Forelimb muscle (tissue), 1 donor: Measurements from ENCODE around the gene CDKAL1. TPM values are rescaled to one million over a fixed set of nuclear protein-coding genes. Genes with fewer than 3 reads are reported as not detected.
"Not testable (repeated sequence)": the region's sequence is repeated elsewhere in the genome, so short reads cannot be mapped to it uniquely, and the experiment has no call there.

ENCODE experiments used
- DNase-seq: peaks from one replicate; pipeline ENCODE4 v3.0.0-alpha.2; 2013; ENCODE audit warnings: low read depth
- polyA plus RNA-seq: library from polyadenylated mRNA; unstranded; fragments of 120-200 nt; gene quantifications from one replicate; pipeline ENCODE4 v1.2.1, GENCODE V29; 2013; ENCODE audit not compliant: insufficient read length

Gene CDKAL1
- polyA plus RNA-seq, 1 donor = 12.7 TPM

- no peak for DNase-seq
Observed at GRCh38 chr6:20639161-20639560, 104.9 kb downstream of the CDKAL1 start.

GRCh38 chr6:20640181-20640580 lies 105.9 kb downstream of the CDKAL1 start:
- no peak for DNase-seq

GRCh38 chr6:20642441-20642840 lies 108.2 kb downstream of the CDKAL1 start:
- no peak for DNase-seq

DNA sequence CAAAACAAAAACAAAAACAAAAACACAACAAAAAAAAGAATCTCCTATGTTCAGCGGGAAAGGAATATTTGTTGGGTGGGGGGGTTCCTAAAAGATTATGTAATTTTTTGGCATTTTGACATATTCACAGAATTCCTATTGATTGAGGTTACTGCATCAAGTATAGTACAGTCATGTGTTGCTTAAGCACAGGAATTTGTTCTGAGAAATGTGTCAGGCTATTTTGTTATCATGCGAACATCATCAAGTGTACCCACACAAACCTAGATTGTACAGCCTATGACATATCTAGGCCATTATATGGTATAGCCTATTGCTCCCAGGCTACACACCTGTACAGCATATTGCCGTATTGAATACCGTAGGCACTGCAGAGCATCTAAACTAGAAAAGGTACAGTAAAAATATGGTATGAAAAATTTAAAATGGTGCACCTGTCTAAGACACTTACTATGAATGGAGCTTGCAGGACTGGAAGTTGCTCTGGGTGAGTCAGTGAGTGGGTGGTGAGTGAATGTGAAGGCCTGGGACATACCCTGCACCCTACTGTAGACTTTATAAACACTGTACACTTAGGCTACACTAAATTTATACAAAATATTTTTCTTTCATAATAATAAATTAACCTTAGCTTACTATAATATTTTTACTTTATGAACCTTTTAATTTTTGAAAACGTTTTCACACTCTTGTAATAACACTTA lies 110.6 kb downstream of the CDKAL1 start:
- no peak for DNase-seq

GRCh38 chr6:20645572-20645971 lies 111.3 kb downstream of the CDKAL1 start:
- DNase-seq = not testable (repeated sequence)

DNA sequence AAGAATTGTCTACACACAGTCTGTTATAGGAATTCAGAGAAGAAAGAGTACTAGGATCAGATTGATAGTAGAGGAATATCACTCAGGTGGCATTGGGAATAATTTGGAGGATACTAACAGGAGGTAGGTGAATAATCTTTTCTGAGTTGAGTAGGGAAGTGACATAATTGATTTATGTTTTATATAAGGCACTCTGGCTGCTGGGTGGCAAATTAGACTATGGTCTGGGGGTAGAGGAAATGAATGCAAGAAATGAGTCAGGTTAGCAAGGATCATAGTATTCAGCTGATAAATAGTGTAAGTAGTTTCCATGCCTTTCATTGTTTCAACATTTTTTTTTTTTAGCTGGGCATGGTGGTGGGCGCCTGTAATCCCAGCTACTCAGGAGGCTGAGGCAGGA lies 113.3 kb downstream of the CDKAL1 start:
- no peak for DNase-seq

GRCh38 chr6:20649696-20650470 lies 115.6 kb downstream of the CDKAL1 start:
- DNase-seq = not testable (repeated sequence)

- no peak for DNase-seq
Observed at GRCh38 chr6:20652299-20653084, 118.2 kb downstream of the CDKAL1 start.

DNA sequence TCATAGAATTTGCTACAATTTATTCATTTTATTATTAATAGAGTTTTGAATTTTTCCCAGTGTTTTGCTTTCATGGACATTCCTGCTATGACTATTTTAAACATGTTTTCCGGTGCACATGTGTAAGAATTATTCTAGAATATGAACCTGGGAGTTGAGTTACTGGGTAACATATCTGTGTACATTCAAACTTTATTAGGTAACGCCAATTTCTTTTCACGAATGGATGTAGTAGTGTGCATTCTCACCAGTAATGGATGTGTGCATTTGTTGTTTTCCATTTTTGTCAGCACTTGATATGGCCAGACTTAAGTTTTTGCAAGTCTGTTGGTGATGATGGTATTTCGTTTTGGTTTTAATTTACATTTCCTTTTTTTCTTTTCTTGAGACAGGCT lies 118.8 kb downstream of the CDKAL1 start:
- DNase-seq = no peak

GRCh38 chr6:20655317-20655716 lies 121.1 kb downstream of the CDKAL1 start:
- DNase-seq = no peak

- no peak for DNase-seq
Observed at GRCh38 chr6:20657274-20657800, 123.1 kb downstream of the CDKAL1 start.

GRCh38 chr6:20658053-20658452 lies 123.8 kb downstream of the CDKAL1 start:
- no peak for DNase-seq

GRCh38 chr6:20658516-20658915 lies 124.3 kb downstream of the CDKAL1 start:
- DNase-seq = no peak

DNA sequence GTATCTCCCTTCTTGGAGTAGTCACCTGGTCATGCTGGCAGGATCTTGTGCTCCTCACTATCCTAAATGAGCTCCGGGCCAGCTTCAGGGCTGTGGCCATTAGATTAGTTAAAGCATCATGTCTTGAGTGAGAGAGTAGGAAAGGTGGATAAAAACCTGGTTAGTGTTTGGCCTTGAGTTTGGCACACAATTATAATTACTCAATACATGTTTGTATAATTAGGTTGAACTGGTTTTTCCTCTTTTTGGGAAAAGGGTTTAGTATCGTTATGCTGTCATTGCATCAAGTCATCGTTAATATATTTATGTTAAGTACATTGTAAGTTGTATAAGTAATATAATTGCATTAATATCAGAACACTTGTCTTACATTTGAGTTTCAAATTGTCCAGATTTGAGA lies 126.3 kb downstream of the CDKAL1 start:
- DNase-seq = no peak

DNA sequence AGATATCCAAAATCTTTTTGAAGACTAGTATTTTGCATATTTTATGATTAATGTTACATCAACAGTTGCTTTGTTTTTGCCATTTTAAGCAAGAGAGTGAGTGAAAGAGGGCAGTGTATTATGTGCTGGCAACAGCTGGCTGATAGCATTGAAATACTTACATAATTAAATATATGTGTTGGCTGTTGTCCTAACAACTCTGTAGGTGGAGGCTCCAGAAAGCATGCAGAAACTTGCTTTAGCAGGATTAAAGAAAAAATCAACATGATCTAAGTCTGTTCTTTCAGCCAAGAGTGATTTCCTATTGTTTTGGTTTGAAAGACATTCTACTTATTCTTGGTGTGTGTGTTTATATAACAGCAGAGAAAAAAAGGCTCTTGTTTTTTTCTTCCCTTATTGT lies 127.5 kb downstream of the CDKAL1 start:
- DNase-seq = no peak

DNA sequence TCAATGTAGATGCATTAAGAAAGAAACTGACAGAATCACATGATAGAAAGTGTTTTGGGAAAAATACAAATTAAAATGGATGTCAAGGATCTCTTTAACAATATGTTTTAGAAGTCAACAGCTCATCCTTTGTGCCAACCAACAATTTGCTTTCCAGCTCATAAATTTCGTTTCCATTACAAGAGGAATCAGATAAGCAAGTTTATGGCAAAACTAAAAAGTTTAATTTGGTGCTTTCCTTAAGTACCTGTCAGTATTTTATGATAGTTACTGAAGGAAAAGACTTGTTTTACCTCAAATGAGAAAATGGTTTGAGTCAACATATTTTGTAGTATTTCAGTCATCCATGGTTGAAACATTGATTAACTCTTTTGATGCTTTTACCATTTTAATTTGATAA lies 130.0 kb downstream of the CDKAL1 start:
- no peak for DNase-seq

DNA sequence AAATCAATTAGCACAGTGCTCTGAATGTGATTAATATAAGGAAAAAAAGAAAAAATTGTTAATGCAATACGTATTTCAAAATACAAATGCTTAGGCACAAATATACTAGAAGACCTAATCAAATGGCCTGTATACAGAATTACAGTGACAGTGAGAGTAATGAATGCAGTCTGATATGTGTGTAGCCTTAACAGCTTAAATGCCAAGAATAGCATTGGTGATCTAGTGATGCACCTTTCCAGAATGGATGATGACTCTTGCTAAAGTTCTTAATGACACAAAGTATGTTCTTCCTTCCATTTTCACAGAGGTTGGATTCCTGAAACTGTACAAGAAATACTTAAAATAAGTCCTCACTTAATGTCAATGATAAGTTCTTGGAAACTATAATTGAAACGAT lies 131.0 kb downstream of the CDKAL1 start:
- DNase-seq = no peak

DNA sequence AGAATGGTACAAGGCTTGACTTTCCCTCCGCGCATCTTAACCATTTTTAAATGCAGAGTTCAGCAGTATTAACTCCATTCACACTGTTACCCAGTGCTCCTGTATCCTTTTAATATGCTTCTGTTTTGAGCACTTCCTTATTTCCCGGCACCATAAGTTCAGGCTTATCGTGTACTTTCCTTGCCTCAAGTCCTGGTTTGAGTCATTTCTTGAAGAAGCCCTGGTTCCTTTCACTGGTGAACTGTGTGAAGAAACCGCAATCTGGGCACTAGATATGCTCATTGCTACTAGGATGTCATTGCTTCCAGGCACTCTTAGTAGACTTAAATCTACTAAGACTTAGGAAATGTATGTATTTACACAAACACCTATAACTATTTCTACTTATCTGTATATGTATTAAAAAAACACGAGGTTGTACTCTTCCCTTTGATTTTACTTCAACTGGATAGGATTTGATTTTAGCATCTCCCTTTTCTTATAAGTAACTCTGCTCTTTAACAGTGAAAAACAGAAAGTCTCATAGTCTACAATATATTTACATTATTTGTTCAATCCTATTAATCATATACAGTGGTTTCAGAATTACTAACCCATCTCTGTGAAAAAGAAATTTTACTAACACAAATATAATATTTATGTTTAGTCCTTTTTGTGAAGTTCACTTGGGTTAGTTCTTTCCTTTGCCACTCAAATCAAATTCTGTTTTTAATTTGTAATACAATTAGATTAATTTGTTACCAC lies 135.5 kb downstream of the CDKAL1 start:
- no peak for DNase-seq

DNA sequence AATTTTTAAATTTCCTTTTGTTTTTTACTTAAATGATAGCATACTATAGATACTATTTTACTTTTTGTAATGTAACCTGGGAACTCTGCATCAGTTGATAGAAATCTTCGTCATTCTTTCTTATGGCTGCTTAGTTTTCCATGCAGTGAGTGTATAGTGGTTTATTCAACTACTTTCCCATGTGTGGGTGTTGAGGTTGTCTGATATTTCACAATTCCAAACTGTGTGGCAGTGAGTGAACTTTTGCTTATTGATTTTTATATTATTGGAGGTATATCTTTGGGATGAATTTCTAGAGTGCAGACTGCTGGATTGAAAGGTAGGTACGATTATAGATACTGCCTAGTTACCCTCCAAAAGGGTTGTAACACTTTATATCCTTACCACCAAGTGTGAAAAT lies 136.5 kb downstream of the CDKAL1 start:
- DNase-seq = no peak

GRCh38 chr6:20672038-20672437 lies 137.8 kb downstream of the CDKAL1 start:
- DNase-seq = no peak

DNA sequence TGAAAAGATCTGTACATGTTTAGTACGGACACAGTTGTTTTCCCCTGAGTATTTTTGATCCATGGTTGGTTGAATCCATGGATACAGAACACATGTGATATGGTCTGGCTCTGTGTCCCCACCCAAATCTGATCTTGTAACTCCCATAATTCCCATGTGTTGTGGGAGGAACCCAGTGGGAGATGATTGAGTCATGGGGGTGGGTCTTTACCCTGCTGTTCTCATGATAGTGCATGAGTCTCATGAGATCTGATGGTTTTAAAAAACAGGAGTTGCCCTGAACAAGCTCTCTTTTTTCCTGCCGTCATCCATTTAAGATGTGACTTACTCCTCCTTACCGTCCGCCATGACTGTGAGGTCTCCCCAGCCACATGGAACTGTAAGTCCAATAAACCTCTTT lies 139.2 kb downstream of the CDKAL1 start:
- no peak for DNase-seq

DNA sequence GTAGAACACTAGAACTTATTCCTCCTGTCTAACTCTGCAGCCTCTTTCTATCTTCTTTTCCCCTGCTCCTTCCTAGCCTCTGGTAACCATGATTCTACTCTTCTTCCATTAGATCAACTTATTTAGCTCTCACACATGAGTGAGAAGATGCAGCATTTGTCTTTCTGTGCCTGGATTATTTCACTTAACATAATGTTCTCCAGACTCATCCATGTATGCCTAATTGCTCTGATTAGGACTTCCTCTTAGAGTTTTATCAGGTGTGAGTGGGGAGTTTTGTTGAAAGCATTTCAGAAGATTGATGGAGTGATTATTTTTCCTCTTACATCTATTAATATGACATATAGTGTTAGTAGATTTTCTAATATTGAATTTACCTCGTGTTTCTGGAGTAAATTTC lies 140.4 kb downstream of the CDKAL1 start:
- DNase-seq = no peak
